Chondrocyte (in vitro differentiated cells): ENCODE measurements around the gene IL12B. TPM values are rescaled to one million over a fixed set of nuclear protein-coding genes. Genes with fewer than 3 reads are reported as not detected.
A peak's percentile ranks its signal among the peaks of the same experiment; 100 is the strongest.

ENCODE experiments used
- DNase-seq: peaks from one replicate; pipeline ENCODE4 v3.0.0; 2021; ENCODE audit warnings: mixed read lengths, low spot score
- H3K27ac Mint-ChIP-seq: one replicate; pipeline ENCODE4 v1.8.0; 2021; ENCODE audit warnings: mild to moderate bottlenecking, moderate library complexity, mixed read lengths; ENCODE audit not compliant: unreplicated experiment
- H3K27me3 Mint-ChIP-seq: 2 replicates; pipeline ENCODE4 v1.8.0; 2021; ENCODE audit warnings: low read depth, mixed read lengths
- H3K36me3 Mint-ChIP-seq: 2 replicates; pipeline ENCODE4 v1.8.0; 2021; ENCODE audit warnings: low read depth, mixed read lengths
- H3K4me1 Mint-ChIP-seq: 2 replicates; pipeline ENCODE4 v1.8.0; 2021; ENCODE audit warnings: low read depth, mild to moderate bottlenecking, mixed read lengths
- H3K4me3 Mint-ChIP-seq: one replicate; pipeline ENCODE4 v1.8.0; 2021; ENCODE audit warnings: mild to moderate bottlenecking, moderate library complexity, mixed read lengths; ENCODE audit not compliant: unreplicated experiment
- H3K9me3 Mint-ChIP-seq: 2 replicates; pipeline ENCODE4 v1.8.0; 2021; ENCODE audit warnings: low read depth, mixed read lengths
- CTCF ChIP-seq: fragments of 200-600 bp; sonication (generic); IDR thresholded peaks from 2 replicates; pipeline ENCODE4 v1.5.0; 2021; ENCODE audit warnings: antibody characterized with exemption, mild to moderate bottlenecking, moderate library complexity
- total RNA-seq: library from RNA; stranded (reverse); gene quantifications from 3 replicates; pipeline ENCODE4 v1.2.1, GENCODE V29; 2021

Gene IL12B
- total RNA-seq, 1 donor from 2014 or later: not detected

GRCh38 chr5:159338118-159338517 lies 7.8 kb upstream of the IL12B start:
- no peak for DNase-seq
- Mint-ChIP-seq H3K27me3 (no peaks in the 10 kb centered on the region), H3K4me3 (no peak overlapping the region), H3K4me1 (peaks cover 17% of the 10 kb centered on the region), H3K27ac (no peak overlapping the region), H3K36me3 (no peaks in the 10 kb centered on the region), H3K9me3 (no peaks in the 10 kb centered on the region)
- no peak for TF ChIP-seq CTCF

GRCh38 chr5:159337016-159337955 lies 7.0 kb upstream of the IL12B start:
- Mint-ChIP-seq H3K4me1 (peaks cover 17% of the 10 kb centered on the region), H3K4me3 (no peak overlapping the region), H3K36me3 (no peaks in the 10 kb centered on the region), H3K27me3 (no peaks in the 10 kb centered on the region), H3K27ac (peak overlapping the region; percentile 10), H3K9me3 (no peaks in the 10 kb centered on the region)
- no peak for DNase-seq
- no peak for TF ChIP-seq CTCF

- H3K36me3 Mint-ChIP-seq: no peaks in the 10 kb centered on the region
- no peak overlapping the region for H3K27ac Mint-ChIP-seq
- TF ChIP-seq CTCF: no peak
- no peaks in the 10 kb centered on the region for H3K9me3 Mint-ChIP-seq
- H3K27me3 Mint-ChIP-seq: no peaks in the 10 kb centered on the region
- no peak overlapping the region for H3K4me3 Mint-ChIP-seq
- no peak for DNase-seq
- peaks cover 16% of the 10 kb centered on the region for H3K4me1 Mint-ChIP-seq
Measured at GRCh38 chr5:159336586-159336985, 6.3 kb upstream of the IL12B start.

GRCh38 chr5:159333545-159333925 lies 3.2 kb upstream of the IL12B start:
- Mint-ChIP-seq H3K27me3 (peaks cover 5% of the 10 kb centered on the region), H3K27ac (no peak overlapping the region), H3K4me3 (no peak overlapping the region), H3K36me3 (no peaks in the 10 kb centered on the region), H3K9me3 (no peaks in the 10 kb centered on the region), H3K4me1 (peaks cover 31% of the 10 kb centered on the region)
- DNase-seq: no peak
- no peak for TF ChIP-seq CTCF

- Mint-ChIP-seq H3K36me3 (no peaks in the 10 kb centered on the region), H3K9me3 (no peaks in the 10 kb centered on the region), H3K27me3 (peaks cover 6% of the 10 kb centered on the region), H3K4me1 (peaks cover 29% of the 10 kb centered on the region), H3K27ac (no peak overlapping the region), H3K4me3 (no peak overlapping the region)
- DNase-seq: no peak
- TF ChIP-seq CTCF: no peak
Measured at GRCh38 chr5:159332800-159333544, 2.7 kb upstream of the IL12B start.
